IMR-90 (cell line): Measurements from ENCODE around the gene TRIM27. TPM values are rescaled to one million over a fixed set of nuclear protein-coding genes. Genes with fewer than 3 reads are reported as not detected.

Experiments
- ATAC-seq: fragments of 200-7000 bp; cut with Tn5 transposase; 2 replicates; pipeline ENCODE4 v1.9.1; 2020; ENCODE audit warnings: low read depth, mild to moderate bottlenecking, moderate library complexity
- BruUV-seq: library from RNA; stranded (reverse); fragments of 400-500 nt; replicated peaks from 2 replicates; lab custom pipeline; 2021; lab: Mats Ljungman, UMichigan
- CTCF ChIA-PET: fragments of 300-600 bp; formaldehyde crosslinking; extraction: SDS; loops from one replicate; lab custom pipeline; 2021; ENCODE audit warnings: antibody characterized with exemption; lab: Yijun Ruan, JAX
- POLR2A ChIA-PET: fragments of 300-600 bp; sonication (Branson Sonifier 250); formaldehyde crosslinking; loops from one replicate; lab custom pipeline; 2022; ENCODE audit warnings: antibody characterized with exemption; ENCODE audit not compliant: unreplicated experiment; lab: Charles Lee
- DNase-seq: peaks from one replicate; pipeline ENCODE4 v3.0.0; 2013
- H2AFZ ChIP-seq: replicated peaks from 2 replicates; pipeline ENCODE3; 2013; ENCODE audit warnings: low read length, mild to moderate bottlenecking; ENCODE audit not compliant: poor library complexity
- H2AK5ac ChIP-seq: 2 replicates; pipeline ENCODE4 v1.6.1; 2013; ENCODE audit warnings: low read depth, low read length, inconsistent platforms
- H2AK9ac ChIP-seq: replicated peaks from 2 replicates; pipeline ENCODE3; 2013; ENCODE audit warnings: mild to moderate bottlenecking, low read depth, low read length, moderate library complexity; ENCODE audit not compliant: poor library complexity
- H2BK120ac ChIP-seq: 2 replicates; pipeline ENCODE4 v1.6.1; 2013; ENCODE audit warnings: low read depth, low read length, inconsistent platforms
- H2BK15ac ChIP-seq: 3 replicates; pipeline ENCODE4 v1.6.1; 2013; ENCODE audit warnings: low read depth, low read length, inconsistent platforms
- H2BK20ac ChIP-seq: 2 replicates; pipeline ENCODE4 v1.6.1; 2013; ENCODE audit warnings: low read depth, mild to moderate bottlenecking, inconsistent platforms, low read length, moderate library complexity
- H2BK5ac ChIP-seq: 2 replicates; pipeline ENCODE4 v1.6.1; 2013; ENCODE audit warnings: mild to moderate bottlenecking, low read depth, low read length, inconsistent platforms; ENCODE audit not compliant: poor library complexity, severe bottlenecking
- H3K14ac ChIP-seq: replicated peaks from 2 replicates; pipeline ENCODE4 v1.6.1; 2013; ENCODE audit warnings: low read depth, low read length, inconsistent platforms
- H3K18ac ChIP-seq: 2 replicates; pipeline ENCODE4 v1.6.1; 2013; ENCODE audit warnings: low read depth, low read length, control low read depth
- H3K23ac ChIP-seq: 2 replicates; pipeline ENCODE4 v1.6.1; 2013; ENCODE audit warnings: low read depth, low read length, inconsistent platforms
- H3K27ac ChIP-seq: 2 replicates; pipeline ENCODE4 v1.5.1; 2013; ENCODE audit warnings: mild to moderate bottlenecking, control low read depth, low read length; ENCODE audit not compliant: insufficient read depth
- H3K27me3 ChIP-seq: 2 replicates; pipeline ENCODE4 v1.6.1; 2013; ENCODE audit warnings: low read length; ENCODE audit not compliant: control insufficient read depth, insufficient read depth
- H3K36me3 ChIP-seq: 2 replicates; pipeline ENCODE4 v1.6.1; 2013; ENCODE audit warnings: low read length, mixed read lengths; ENCODE audit not compliant: control insufficient read depth, insufficient read depth
- H3K4ac ChIP-seq: 2 replicates; pipeline ENCODE4 v1.6.1; 2013; ENCODE audit warnings: low read depth, low read length, inconsistent platforms
- H3K4me1 ChIP-seq: 2 replicates; pipeline ENCODE4 v1.6.1; 2013; ENCODE audit warnings: low read length, mixed read lengths; ENCODE audit not compliant: control insufficient read depth, insufficient read depth
- H3K4me2 ChIP-seq: 2 replicates; pipeline ENCODE4 v1.6.1; 2013; ENCODE audit warnings: low read depth, mild to moderate bottlenecking, control low read depth, low read length, moderate library complexity
- H3K4me3 ChIP-seq: 2 replicates; pipeline ENCODE4 v1.5.1; 2013; ENCODE audit warnings: low read depth, mild to moderate bottlenecking, control low read depth, low read length, moderate library complexity; ENCODE audit not compliant: insufficient read depth
- H3K56ac ChIP-seq: 2 replicates; pipeline ENCODE4 v1.6.1; 2013; ENCODE audit warnings: low read length, inconsistent platforms; ENCODE audit not compliant: insufficient read depth; ENCODE audit errors: extremely low read depth
- H3K79me1 ChIP-seq, 2 experiments: 2 replicates each; pipeline ENCODE4 v1.6.1; 2013; ENCODE audit warnings: low read length in 2 of 2, inconsistent platforms in 1 of 2, low read depth in 1 of 2
- H3K9ac ChIP-seq: 2 replicates; pipeline ENCODE4 v1.6.1; 2013; ENCODE audit warnings: low read depth, low read length, control low read depth
- H3K9me1 ChIP-seq: 2 replicates; pipeline ENCODE4 v1.6.1; 2013; ENCODE audit warnings: low read length, inconsistent platforms; ENCODE audit not compliant: insufficient read depth
- H3K9me3 ChIP-seq: 2 replicates; pipeline ENCODE4 v1.6.1; 2013; ENCODE audit warnings: low read length; ENCODE audit not compliant: control insufficient read depth, insufficient read depth
- H4K20me1 ChIP-seq: 2 replicates; pipeline ENCODE4 v1.6.1; 2013; ENCODE audit warnings: low read length, inconsistent platforms; ENCODE audit not compliant: insufficient read depth
- H4K5ac ChIP-seq: 2 replicates; pipeline ENCODE4 v1.6.1; 2013; ENCODE audit warnings: mild to moderate bottlenecking, low read depth, low read length, control low read depth
- H4K8ac ChIP-seq, 2 experiments: 2 replicates each; pipeline ENCODE4 v1.6.1; 2013; ENCODE audit warnings: low read depth in 2 of 2, low read length in 2 of 2, control low read depth in 1 of 2, inconsistent platforms in 1 of 2
- H4K91ac ChIP-seq: 2 replicates; pipeline ENCODE4 v1.6.1; 2013; ENCODE audit warnings: low read depth, low read length, inconsistent platforms; ENCODE audit not compliant: insufficient read depth
- BHLHE40 ChIP-seq: fragments of 150-350 bp; IDR thresholded peaks from 2 replicates; pipeline ENCODE4 v1.6.1; 2016; ENCODE audit warnings: mild to moderate bottlenecking, low read depth, low read length
- CEBPB ChIP-seq: IDR thresholded peaks from 2 replicates; pipeline ENCODE4 v1.6.1; 2012; ENCODE audit warnings: low read depth, low read length, improper control_type of control experiment
- CHD1 ChIP-seq: IDR thresholded peaks from 2 replicates; pipeline ENCODE4 v1.6.1; 2012; ENCODE audit warnings: low read depth, low read length, improper control_type of control experiment
- FOS ChIP-seq: fragments of 150-350 bp; IDR thresholded peaks from 2 replicates; pipeline ENCODE4 v1.6.1; 2016; ENCODE audit warnings: low read depth, low read length
- MXI1 ChIP-seq: IDR thresholded peaks from 2 replicates; pipeline ENCODE4 v1.6.1; 2012; ENCODE audit warnings: low read depth, mild to moderate bottlenecking, low read length, moderate library complexity, borderline replicate concordance
- NFE2L2 ChIP-seq: fragments of 150-350 bp; IDR thresholded peaks from 2 replicates; pipeline ENCODE4 v1.6.1; 2016; ENCODE audit warnings: low read depth, mild to moderate bottlenecking, low read length
- RAD21 ChIP-seq: IDR thresholded peaks from 2 replicates; pipeline ENCODE4 v1.6.1; 2012; ENCODE audit warnings: low read length, improper control_type of control experiment
- RCOR1 ChIP-seq: IDR thresholded peaks from 2 replicates; pipeline ENCODE4 v1.6.1; 2012; ENCODE audit warnings: mild to moderate bottlenecking, low read length, improper control_type of control experiment; ENCODE audit not compliant: insufficient replicate concordance
- SMC3 ChIP-seq: fragments of 150-350 bp; IDR thresholded peaks from 2 replicates; pipeline ENCODE4 v1.6.1; 2016; ENCODE audit warnings: low read depth, mild to moderate bottlenecking, antibody characterized with exemption, low read length, moderate library complexity
- WGBS, 2 experiments: methylation state at CpG; one replicate each; pipeline versions ENCODE4 v1.1.5 to v1.1.7; 2013; ENCODE audit warnings: missing lambda C conversion rate in 2 of 2; ENCODE audit not compliant: insufficient read length in 1 of 2; ENCODE audit errors: extremely low coverage in 2 of 2; 5-methylcytosine and 5-hydroxymethylcytosine counted together
- dilution Hi-C: fragments of 300-500 bp; cut with HindIII; formaldehyde crosslinking; loops from one replicate; pipeline ENCODE4 v1.14.3; 2018; ENCODE audit warnings: low sequenced_read_pairs; ENCODE audit not compliant: unreplicated experiment
- in situ Hi-C: fragments of 300-500 bp; cut with MboI; formaldehyde crosslinking; loops from 3 replicates; pipeline ENCODE4 v1.14.3; 2019; ENCODE audit warnings: low sequenced_read_pairs, inconsistent platforms, mixed read lengths
- intact Hi-C: fragments of 100-400 bp; cut with micrococcal nuclease; formaldehyde crosslinking; loops from 2 replicates; pipeline ENCODE4 v1.10.0; 2022
- polyA plus RNA-seq, 3 experiments: library from polyadenylated mRNA; depleted of rRNA; stranded (reverse); fragments of >200 nt; gene quantifications; 2 replicates each; pipeline ENCODE4 v1.2.3, GENCODE V29; 2012; ENCODE audit warnings: low replicate concordance in 1 of 3
- total RNA-seq: library from RNA; depleted of rRNA; stranded (reverse); fragments of >200 nt; gene quantifications from 2 replicates; pipeline ENCODE4 v1.2.3, GENCODE V29; 2012
- TF ChIP-seq, protein P1 (sequence below): fragments of 150-350 bp; IDR thresholded peaks from 2 replicates; pipeline ENCODE4 v1.6.1; 2016; ENCODE audit warnings: low read depth, mild to moderate bottlenecking, low read length, moderate library complexity, borderline replicate concordance
- TF ChIP-seq, protein P2 (sequence below): conservative IDR thresholded peaks from 2 replicates; pipeline ENCODE4 v1.5.1; 2012; ENCODE audit warnings: mild to moderate bottlenecking, low read depth, low read length, improper control_type of control experiment
- TF ChIP-seq, protein P3 (sequence below): fragments of 150-350 bp; IDR thresholded peaks from 2 replicates; pipeline ENCODE4 v1.6.1; 2017; ENCODE audit warnings: mild to moderate bottlenecking, antibody characterized with exemption, low read length, low read depth

Gene TRIM27
- total and polyA plus RNA-seq, 2 of the 4 experiments (the other 2 are of a cell fraction), result 44.4 to 48.0 TPM

DNA sequence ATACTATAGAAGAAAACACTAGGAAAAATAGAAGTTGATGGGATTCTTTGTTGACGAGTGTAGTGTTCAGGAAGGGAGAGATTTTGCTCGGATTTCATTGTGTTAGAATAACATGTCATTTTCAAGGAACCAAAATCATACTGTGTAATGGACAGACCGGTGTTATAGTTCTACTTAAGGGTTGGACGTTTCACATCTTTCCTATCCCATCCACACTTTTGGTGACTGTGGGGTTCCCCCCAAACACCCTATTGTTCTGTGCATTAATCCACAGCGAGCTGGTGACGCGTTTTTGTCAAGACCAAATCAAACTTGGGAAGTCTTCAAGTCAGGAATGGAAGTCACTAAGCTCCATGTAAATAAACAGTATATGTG is 43.3 kb downstream of the TRIM27 start:
- no peak overlapping the region for H3K56ac ChIP-seq
- H3K27me3 ChIP-seq, result peaks cover 3% of the 10 kb centered on the region; the same call in 1 of the 2 replicates
- no peaks in the 10 kb centered on the region for H3K4me1 ChIP-seq
- in situ Hi-C loops, result no loop called here
- H3K9me1 ChIP-seq, result no peaks in the 10 kb centered on the region
- H4K91ac ChIP-seq, result no peak overlapping the region
- BruUV-seq, result no TSS peak
- ATAC-seq, result no peak; the same call in 1 of the 2 replicates
- H3K27ac ChIP-seq, result no peak overlapping the region
- H3K9ac ChIP-seq, result peak overlapping the region; percentile 80
- no peak overlapping the region for H2AK9ac ChIP-seq
- no peak overlapping the region for H2BK20ac ChIP-seq
- H3K4me3 ChIP-seq, result peak overlapping the region; percentile 81
- no peak overlapping the region for H3K4ac ChIP-seq
- H4K8ac ChIP-seq, result 0 out of 4 replicates have a peak overlapping the region, but pooled peaks of 1 of the 2 experiments have one; percentile 14
- no CpG with 5 or more reads among the region's 7 CpGs for WGBS, 2 experiments
- CTCF ChIA-PET, result no interaction called here
- intact Hi-C loops, result loop anchor here (5.0 kb wide), 2 partner anchors 43 to 102 kb away; no protein-coding TSS in a partner anchor
- no peak overlapping the region for H2BK5ac ChIP-seq
- dilution Hi-C loops, result no loop called here
- H2AFZ ChIP-seq, result peak overlapping the region; percentile 94
- no peak overlapping the region for H3K18ac ChIP-seq
- H4K20me1 ChIP-seq, result no peaks in the 10 kb centered on the region
- no peak overlapping the region for H2BK15ac ChIP-seq
- no peak overlapping the region for H3K23ac ChIP-seq
- H3K14ac ChIP-seq, result no peak overlapping the region
- TF ChIP-seq CHD1 (no peak), FOS (no peak), RAD21 (no peak), MXI1 (no peak), SMC3 (no peak), NFE2L2 (no peak), CEBPB (no peak), RCOR1 (no peak), BHLHE40 (no peak)
- TF ChIP-seq, protein P1, sequence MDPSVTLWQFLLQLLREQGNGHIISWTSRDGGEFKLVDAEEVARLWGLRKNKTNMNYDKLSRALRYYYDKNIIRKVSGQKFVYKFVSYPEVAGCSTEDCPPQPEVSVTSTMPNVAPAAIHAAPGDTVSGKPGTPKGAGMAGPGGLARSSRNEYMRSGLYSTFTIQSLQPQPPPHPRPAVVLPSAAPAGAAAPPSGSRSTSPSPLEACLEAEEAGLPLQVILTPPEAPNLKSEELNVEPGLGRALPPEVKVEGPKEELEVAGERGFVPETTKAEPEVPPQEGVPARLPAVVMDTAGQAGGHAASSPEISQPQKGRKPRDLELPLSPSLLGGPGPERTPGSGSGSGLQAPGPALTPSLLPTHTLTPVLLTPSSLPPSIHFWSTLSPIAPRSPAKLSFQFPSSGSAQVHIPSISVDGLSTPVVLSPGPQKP, result no peak
- TF ChIP-seq, protein P2, sequence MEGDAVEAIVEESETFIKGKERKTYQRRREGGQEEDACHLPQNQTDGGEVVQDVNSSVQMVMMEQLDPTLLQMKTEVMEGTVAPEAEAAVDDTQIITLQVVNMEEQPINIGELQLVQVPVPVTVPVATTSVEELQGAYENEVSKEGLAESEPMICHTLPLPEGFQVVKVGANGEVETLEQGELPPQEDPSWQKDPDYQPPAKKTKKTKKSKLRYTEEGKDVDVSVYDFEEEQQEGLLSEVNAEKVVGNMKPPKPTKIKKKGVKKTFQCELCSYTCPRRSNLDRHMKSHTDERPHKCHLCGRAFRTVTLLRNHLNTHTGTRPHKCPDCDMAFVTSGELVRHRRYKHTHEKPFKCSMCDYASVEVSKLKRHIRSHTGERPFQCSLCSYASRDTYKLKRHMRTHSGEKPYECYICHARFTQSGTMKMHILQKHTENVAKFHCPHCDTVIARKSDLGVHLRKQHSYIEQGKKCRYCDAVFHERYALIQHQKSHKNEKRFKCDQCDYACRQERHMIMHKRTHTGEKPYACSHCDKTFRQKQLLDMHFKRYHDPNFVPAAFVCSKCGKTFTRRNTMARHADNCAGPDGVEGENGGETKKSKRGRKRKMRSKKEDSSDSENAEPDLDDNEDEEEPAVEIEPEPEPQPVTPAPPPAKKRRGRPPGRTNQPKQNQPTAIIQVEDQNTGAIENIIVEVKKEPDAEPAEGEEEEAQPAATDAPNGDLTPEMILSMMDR, result no peak
- TF ChIP-seq, protein P3, sequence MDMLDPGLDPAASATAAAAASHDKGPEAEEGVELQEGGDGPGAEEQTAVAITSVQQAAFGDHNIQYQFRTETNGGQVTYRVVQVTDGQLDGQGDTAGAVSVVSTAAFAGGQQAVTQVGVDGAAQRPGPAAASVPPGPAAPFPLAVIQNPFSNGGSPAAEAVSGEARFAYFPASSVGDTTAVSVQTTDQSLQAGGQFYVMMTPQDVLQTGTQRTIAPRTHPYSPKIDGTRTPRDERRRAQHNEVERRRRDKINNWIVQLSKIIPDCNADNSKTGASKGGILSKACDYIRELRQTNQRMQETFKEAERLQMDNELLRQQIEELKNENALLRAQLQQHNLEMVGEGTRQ, result no peak
- peak overlapping the region; percentile 79 for H3K4me2 ChIP-seq
- no peak overlapping the region for H2AK5ac ChIP-seq
- POLR2A ChIA-PET, result no interaction called here
- H3K9me3 ChIP-seq, result no peaks in the 10 kb centered on the region
- H2BK120ac ChIP-seq, result no peak overlapping the region
- no peaks in the 10 kb centered on the region for H3K36me3 ChIP-seq
- no peaks in the 10 kb centered on the region for H3K79me1 ChIP-seq
- no peak for DNase-seq
- H4K5ac ChIP-seq, result no peak overlapping the region; the same call in 1 of the 2 replicates
